Subcutaneous abdominal adipose tissue (tissue), 5 donors: ENCODE measurements around the gene HDAC10.

Experiments used
- H3K27ac ChIP-seq: one replicate; pipeline ENCODE4 v1.7.0; 2013; ENCODE audit warnings: low read depth, mild to moderate bottlenecking, inconsistent platforms, low read length, moderate library complexity
- H3K27me3 ChIP-seq, 5 donors: one replicate each; pipeline ENCODE4 v1.7.0; 2013; ENCODE audit warnings: low read length in 5 of 5, inconsistent platforms in 1 of 5; ENCODE audit not compliant: control insufficient read depth in 5 of 5, insufficient read depth in 4 of 5
- H3K36me3 ChIP-seq, 5 donors: one replicate each; pipeline ENCODE4 v1.7.0; 2013; ENCODE audit warnings: low read length in 5 of 5; ENCODE audit not compliant: control insufficient read depth in 5 of 5, insufficient read depth in 5 of 5
- H3K4me1 ChIP-seq, 5 donors: one replicate each; pipeline ENCODE4 v1.7.0; 2013; ENCODE audit warnings: low read length in 5 of 5, mild to moderate bottlenecking in 3 of 5, moderate library complexity in 1 of 5; ENCODE audit not compliant: control insufficient read depth in 5 of 5, insufficient read depth in 5 of 5
- H3K4me3 ChIP-seq, 5 donors: one replicate each; pipeline ENCODE4 v1.7.0; 2013; ENCODE audit warnings: low read length in 5 of 5, low read depth in 1 of 5
- H3K9ac ChIP-seq, 5 donors: one replicate each; pipeline ENCODE4 v1.7.0; 2013; ENCODE audit warnings: low read length in 5 of 5, mild to moderate bottlenecking in 4 of 5, moderate library complexity in 3 of 5
- H3K9me3 ChIP-seq, 5 donors: one replicate each; pipeline ENCODE4 v1.7.0; 2013; ENCODE audit warnings: low read length in 5 of 5; ENCODE audit not compliant: control insufficient read depth in 5 of 5
- donor health status: healthy.
- donor health status: healthy.
- donor health status: healthy.
- donor health status: healthy.
- donor health status: healthy.

The HDAC10 gene

GRCh38 chr22:50249341-50250248 is 1.5 kb downstream of the HDAC10 start:
- H3K9me3 ChIP-seq = no peaks in the 10 kb centered on the region
- no peak overlapping the region for H3K27ac ChIP-seq
- peak overlapping the region in 3 of 5 donors; percentile 72 to 90 (median 89) for H3K4me3 ChIP-seq
- peaks cover 0 to 20% (median 15%) of the 10 kb centered on the region in 5 donors for H3K36me3 ChIP-seq
- peak overlapping the region in 2 of 5 donors; percentile 28 to 87 for H3K9ac ChIP-seq
- H3K4me1 ChIP-seq = peaks cover 5 to 51% (median 36%) of the 10 kb centered on the region in 5 donors
- no peaks in the 10 kb centered on the region for H3K27me3 ChIP-seq

- Histone ChIP-seq H3K4me3 (no peak overlapping the region), H3K27me3 (no peaks in the 10 kb centered on the region), H3K36me3 (peaks cover 0 to 20% (median 15%) of the 10 kb centered on the region in 5 donors), H3K4me1 (peaks cover 5 to 62% (median 47%) of the 10 kb centered on the region in 5 donors), H3K9me3 (no peaks in the 10 kb centered on the region), H3K9ac (no peak overlapping the region), H3K27ac (no peak overlapping the region)
These were observed 2.6 kb downstream of the HDAC10 start for GRCh38 chr22:50248196-50249081.

- H3K4me1 ChIP-seq = peaks cover 5 to 69% (median 54%) of the 10 kb centered on the region in 5 donors
- H3K36me3 ChIP-seq = peaks cover 0 to 20% (median 15%) of the 10 kb centered on the region in 5 donors
- no peaks in the 10 kb centered on the region for H3K9me3 ChIP-seq
- peak overlapping the region in 1 of 5 donors; percentile 1 for H3K9ac ChIP-seq
- no peak overlapping the region for H3K4me3 ChIP-seq
- no peak overlapping the region for H3K27ac ChIP-seq
- H3K27me3 ChIP-seq = no peaks in the 10 kb centered on the region
These were observed 3.3 kb downstream of the HDAC10 start for GRCh38 chr22:50247748-50248147.

GRCh38 chr22:50246242-50247175 is 4.6 kb downstream of the HDAC10 start:
- Histone ChIP-seq H3K4me3 (no peak overlapping the region), H3K9me3 (no peaks in the 10 kb centered on the region), H3K27me3 (no peaks in the 10 kb centered on the region), H3K27ac (no peak overlapping the region), H3K4me1 (peaks cover 9 to 72% (median 59%) of the 10 kb centered on the region in 5 donors), H3K36me3 (peaks cover 0 to 20% (median 15%) of the 10 kb centered on the region in 5 donors), H3K9ac (peak overlapping the region in 4 of 5 donors; percentile 94 to 98 (median 95))

GRCh38 chr22:50245214-50246072 is 5.6 kb downstream of the HDAC10 start:
- H3K4me3 ChIP-seq = peak overlapping the region; percentile 68 to 99 (median 95)
- H3K27me3 ChIP-seq = no peaks in the 10 kb centered on the region
- peaks cover 0 to 20% (median 15%) of the 10 kb centered on the region in 5 donors for H3K36me3 ChIP-seq
- no peaks in the 10 kb centered on the region for H3K9me3 ChIP-seq
- H3K27ac ChIP-seq = peak overlapping the region; percentile 93
- H3K4me1 ChIP-seq = peaks cover 11 to 72% (median 59%) of the 10 kb centered on the region in 5 donors
- peak overlapping the region; percentile 68 to 99 (median 96) for H3K9ac ChIP-seq

- Histone ChIP-seq H3K9ac (peak within 1 kb of the TSS; percentile 81 to 99 (median 96)), H3K9me3 (no peaks in the 10 kb centered on the region), H3K36me3 (peaks cover 0 to 27% (median 22%) of the 10 kb centered on the region in 5 donors), H3K27me3 (no peaks in the 10 kb centered on the region), H3K4me1 (peaks cover 5 to 63% (median 50%) of the 10 kb centered on the region in 5 donors), H3K4me3 (peak within 1 kb of the TSS; percentile 90 to 99 (median 95)), H3K27ac (peak within 1 kb of the TSS; percentile 93)
These were observed 6.4 kb downstream of the HDAC10 start, which contains the start of gene TUBGCP6 for GRCh38 chr22:50244420-50245213. Gene TUBGCP6 (minus strand): TSS chr22:50245023. CDS start chr22:50244459, 564 bp downstream.

GRCh38 chr22:50243685-50244419 is 7.2 kb downstream of the HDAC10 start:
- Histone ChIP-seq H3K4me1 (peaks cover 5 to 59% (median 49%) of the 10 kb centered on the region in 5 donors), H3K27ac (peak overlapping the region; percentile 93), H3K36me3 (peaks cover 0 to 34% (median 24%) of the 10 kb centered on the region in 5 donors)

More at GRCh38 chr22:50243685-50244419, 7.2 kb downstream of the HDAC10 start:
- Histone ChIP-seq H3K27me3 (no peaks in the 10 kb centered on the region), H3K9me3 (no peaks in the 10 kb centered on the region), H3K9ac (peak overlapping the region; percentile 81 to 99 (median 96)), H3K4me3 (peak overlapping the region; percentile 90 to 99 (median 95))
